CD14-positive monocyte (primary cell): Measurements from ENCODE around the gene CRISP3. TPM values are rescaled to one million over a fixed set of nuclear protein-coding genes. Genes with fewer than 3 reads are reported as not detected.

Experiments used
- DNase-seq, 3 donors: peaks; one replicate each; pipeline ENCODE4 v3.0.0-alpha.2; 2011 to 2022
- H2AFZ ChIP-seq: 2 replicates; pipeline ENCODE4 v1.6.0; 2012; ENCODE audit warnings: mild to moderate bottlenecking, low read depth, low read length, inconsistent platforms; ENCODE audit not compliant: insufficient read depth, poor library complexity, severe bottlenecking
- H3K27ac ChIP-seq, 2 donors: 1 replicate in 1 of 2; 2 replicates in 1 of 2; pipeline ENCODE4 v1.5.1; 2012 to 2013; ENCODE audit warnings: low read length in 2 of 2, control low read depth in 1 of 2, inconsistent platforms in 1 of 2, low read depth in 1 of 2, mild to moderate bottlenecking in 1 of 2
- H3K27me3 ChIP-seq, 2 donors: one replicate each; pipeline versions ENCODE4 v1.6.0 to v1.6.1; 2011 to 2013; ENCODE audit warnings: low read length in 2 of 2; ENCODE audit not compliant: control insufficient read depth in 2 of 2, insufficient read depth in 2 of 2
- H3K36me3 ChIP-seq, 2 donors: replicated peaks in 1 of 2; 1 replicate in 1 of 2; 2 replicates in 1 of 2; pipeline versions ENCODE4 v1.5.1 to v1.6.1; 2012 to 2013; ENCODE audit warnings: low read length in 2 of 2, control low read depth in 1 of 2, inconsistent platforms in 1 of 2, mild to moderate bottlenecking in 1 of 2; ENCODE audit not compliant: insufficient read depth in 2 of 2, control insufficient read depth in 1 of 2
- H3K4me1 ChIP-seq, 2 donors: 1 replicate in 1 of 2; 2 replicates in 1 of 2; pipeline versions ENCODE4 v1.5.1 to v1.6.1; 2012 to 2013; ENCODE audit warnings: low read length in 2 of 2, control low read depth in 1 of 2, inconsistent platforms in 1 of 2, mild to moderate bottlenecking in 1 of 2, moderate library complexity in 1 of 2; ENCODE audit not compliant: insufficient read depth in 2 of 2, control insufficient read depth in 1 of 2
- H3K4me2 ChIP-seq: replicated peaks from 2 replicates; pipeline ENCODE3; 2012; ENCODE audit warnings: low read length, moderate library complexity, mild to moderate bottlenecking; ENCODE audit not compliant: poor library complexity, severe bottlenecking; ENCODE audit errors: extremely low read depth
- H3K4me3 ChIP-seq, 3 experiments: fragments of 200-600 bp in 1 of 3; sonication (generic) in 1 of 3; replicated peaks in 1 of 3; 1 replicate in 2 of 3; 2 replicates in 1 of 3; pipeline ENCODE4 v1.5.1; 2011 to 2013; ENCODE audit warnings: low read length in 3 of 3, mild to moderate bottlenecking in 3 of 3, control low read depth in 2 of 3, low read depth in 2 of 3, inconsistent platforms in 1 of 3, moderate library complexity in 1 of 3
- H3K79me2 ChIP-seq: 2 replicates; pipeline ENCODE4 v1.6.0; 2012; ENCODE audit warnings: mild to moderate bottlenecking, control low read depth, inconsistent platforms, low read length, moderate library complexity; ENCODE audit not compliant: insufficient read depth
- H3K9ac ChIP-seq: 2 replicates; pipeline ENCODE4 v1.6.0; 2017; ENCODE audit warnings: low read length, mild to moderate bottlenecking; ENCODE audit not compliant: insufficient read depth, poor library complexity, severe bottlenecking
- H3K9me3 ChIP-seq, 2 donors: replicated peaks in 1 of 2; 1 replicate in 1 of 2; 2 replicates in 1 of 2; pipeline versions ENCODE4 v1.5.1 to v1.6.1; 2012 to 2013; ENCODE audit warnings: low read length in 2 of 2, control low read depth in 1 of 2; ENCODE audit not compliant: control insufficient read depth in 1 of 2, insufficient read depth in 1 of 2
- H4K20me1 ChIP-seq: 2 replicates; pipeline ENCODE4 v1.6.0; 2012; ENCODE audit warnings: mild to moderate bottlenecking, low read length, control low read depth, moderate library complexity; ENCODE audit not compliant: insufficient read depth
- H3K27ac Mint-ChIP-seq, 7 donors: one replicate each; pipeline ENCODE4 v1.8.0; 2020; ENCODE audit warnings: mild to moderate bottlenecking in 7 of 7, mixed read lengths in 7 of 7, moderate library complexity in 6 of 7, inconsistent platforms in 2 of 7
- H3K27me3 Mint-ChIP-seq, 3 donors: one replicate each; pipeline ENCODE4 v1.8.0; 2021 to 2022; ENCODE audit warnings: low read depth in 3 of 3, mild to moderate bottlenecking in 3 of 3, mixed read lengths in 3 of 3, moderate library complexity in 3 of 3, inconsistent platforms in 1 of 3
- H3K36me3 Mint-ChIP-seq, 2 donors: one replicate each; pipeline ENCODE4 v1.8.0; 2020; ENCODE audit warnings: mixed read lengths in 2 of 2, inconsistent platforms in 1 of 2, mild to moderate bottlenecking in 1 of 2
- H3K4me1 Mint-ChIP-seq: one replicate; pipeline ENCODE4 v1.8.0; 2020; ENCODE audit warnings: mild to moderate bottlenecking, mixed read lengths
- H3K4me3 Mint-ChIP-seq, 2 donors: one replicate each; pipeline ENCODE4 v1.8.0; 2020; ENCODE audit warnings: mild to moderate bottlenecking in 2 of 2, mixed read lengths in 2 of 2, moderate library complexity in 1 of 2
- H3K9me3 Mint-ChIP-seq, 7 donors: one replicate each; pipeline ENCODE4 v1.8.0; 2020 to 2022; ENCODE audit warnings: mixed read lengths in 7 of 7, mild to moderate bottlenecking in 6 of 7, moderate library complexity in 6 of 7, inconsistent platforms in 2 of 7
- WGBS: methylation state at CpG from one replicate; pipeline ENCODE4 v1.1.5; 2013; ENCODE audit warnings: missing lambda C conversion rate; ENCODE audit not compliant: insufficient coverage; 5-methylcytosine and 5-hydroxymethylcytosine counted together
- intact Hi-C, 2 donors: fragments of 100-400 bp; cut with micrococcal nuclease; formaldehyde crosslinking; loops; one replicate each; pipeline versions ENCODE4 v1.15.0 to v1.15.1; 2023
- polyA plus RNA-seq, 3 donors: library from polyadenylated mRNA; depleted of rRNA in 1 of 3; unstranded in 2 of 3; stranded (reverse) in 1 of 3; fragments of 300-500 nt in 2 of 3; fragments of >200 nt in 1 of 3; fragmentation: Illumina TruSeq in 2 of 3; gene quantifications; 1 replicate in 2 of 3; 2 replicates in 1 of 3; pipeline ENCODE4 v1.2.3, GENCODE V29; 2012 to 2021
- TF ChIP-seq, protein P1 (sequence below): fragments of 200-600 bp; IDR thresholded peaks from one replicate; pipeline ENCODE4 v1.8.0; 2022; ENCODE audit warnings: antibody characterized with exemption, mild to moderate bottlenecking

Gene CRISP3
- polyA plus RNA-seq, 3 donors, result not detected

DNA sequence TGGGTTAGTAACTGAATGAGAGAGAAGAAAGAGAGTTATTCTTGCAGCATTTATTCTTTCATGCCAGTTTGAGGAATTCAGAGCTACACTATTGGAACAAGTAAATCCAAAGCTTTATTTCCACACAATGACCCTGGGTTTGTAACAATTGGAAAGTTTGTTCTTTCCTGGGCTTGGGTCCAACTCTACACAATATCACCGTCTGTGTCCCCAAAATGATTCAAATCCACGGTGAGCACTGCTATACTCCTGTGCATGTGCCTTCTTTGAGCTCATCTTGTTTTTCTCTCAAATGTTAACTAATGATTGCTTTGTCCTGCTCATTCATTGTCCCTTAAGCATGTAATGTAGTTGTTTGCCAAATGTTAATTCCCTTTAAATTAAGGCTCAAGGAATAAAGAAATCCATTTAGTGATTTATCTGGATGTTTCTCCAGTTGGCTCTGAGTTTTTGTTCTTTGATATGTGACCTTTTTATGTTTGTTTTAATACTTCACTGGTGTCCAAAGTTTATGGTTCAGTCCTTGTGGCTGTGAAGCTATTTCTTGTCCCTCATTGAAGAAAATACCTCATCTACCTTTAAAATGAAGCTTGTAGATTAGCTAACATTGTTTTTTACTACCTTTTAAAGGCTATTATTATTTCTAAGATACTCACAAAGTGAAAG, 20.5 kb upstream of the CRISP3 start:
- H3K27ac Mint-ChIP-seq, result no peak overlapping the region
- TF ChIP-seq, protein P1, sequence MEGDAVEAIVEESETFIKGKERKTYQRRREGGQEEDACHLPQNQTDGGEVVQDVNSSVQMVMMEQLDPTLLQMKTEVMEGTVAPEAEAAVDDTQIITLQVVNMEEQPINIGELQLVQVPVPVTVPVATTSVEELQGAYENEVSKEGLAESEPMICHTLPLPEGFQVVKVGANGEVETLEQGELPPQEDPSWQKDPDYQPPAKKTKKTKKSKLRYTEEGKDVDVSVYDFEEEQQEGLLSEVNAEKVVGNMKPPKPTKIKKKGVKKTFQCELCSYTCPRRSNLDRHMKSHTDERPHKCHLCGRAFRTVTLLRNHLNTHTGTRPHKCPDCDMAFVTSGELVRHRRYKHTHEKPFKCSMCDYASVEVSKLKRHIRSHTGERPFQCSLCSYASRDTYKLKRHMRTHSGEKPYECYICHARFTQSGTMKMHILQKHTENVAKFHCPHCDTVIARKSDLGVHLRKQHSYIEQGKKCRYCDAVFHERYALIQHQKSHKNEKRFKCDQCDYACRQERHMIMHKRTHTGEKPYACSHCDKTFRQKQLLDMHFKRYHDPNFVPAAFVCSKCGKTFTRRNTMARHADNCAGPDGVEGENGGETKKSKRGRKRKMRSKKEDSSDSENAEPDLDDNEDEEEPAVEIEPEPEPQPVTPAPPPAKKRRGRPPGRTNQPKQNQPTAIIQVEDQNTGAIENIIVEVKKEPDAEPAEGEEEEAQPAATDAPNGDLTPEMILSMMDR, result no peak
- no peaks in the 10 kb centered on the region for H3K4me1 ChIP-seq
- DNase-seq, result no peak
- H3K36me3 ChIP-seq, result no peaks in the 10 kb centered on the region
- H3K36me3 Mint-ChIP-seq, result no peaks in the 10 kb centered on the region
- H3K27ac ChIP-seq, result no peak overlapping the region
- intact Hi-C loops, result no loop called here
- no peaks in the 10 kb centered on the region for H3K27me3 Mint-ChIP-seq
- H3K27me3 ChIP-seq, result no peaks in the 10 kb centered on the region
- H3K4me1 Mint-ChIP-seq, result no peaks in the 10 kb centered on the region
- no peaks in the 10 kb centered on the region for H3K79me2 ChIP-seq
- H3K9me3 ChIP-seq, result no peaks in the 10 kb centered on the region
- H3K9me3 Mint-ChIP-seq, result peaks cover 0 to 2% (median 0%) of the 10 kb centered on the region in 7 donors
- WGBS, result no CpG with 5 or more reads among the region's 2 CpGs
- H2AFZ ChIP-seq, result no peak overlapping the region
- H3K4me2 ChIP-seq, result no peak overlapping the region
- H4K20me1 ChIP-seq, result no peaks in the 10 kb centered on the region
- no peak overlapping the region for H3K4me3 Mint-ChIP-seq
- H3K4me3 ChIP-seq, result no peak overlapping the region
- H3K9ac ChIP-seq, result no peak overlapping the region

DNA sequence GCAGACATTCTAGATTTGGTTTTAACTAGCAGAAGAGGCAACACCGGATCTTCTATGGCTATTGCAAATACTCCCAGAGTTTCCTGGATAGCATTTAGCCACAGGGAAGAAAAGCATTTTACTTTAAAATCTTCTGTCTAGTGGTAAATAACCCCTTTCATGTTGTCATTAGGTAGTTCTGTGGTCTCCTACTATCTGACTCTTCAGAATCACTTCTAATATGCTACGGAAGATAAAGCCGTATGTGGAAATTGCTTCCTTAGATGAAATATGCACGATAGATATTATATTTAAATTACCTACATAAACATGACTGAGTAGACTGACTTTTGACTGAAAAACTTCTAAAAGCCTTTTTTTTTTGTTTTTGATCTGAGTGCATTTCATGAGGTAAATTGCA, 759 bp downstream of the CRISP3 start:
- peaks cover 0 to 2% (median 0%) of the 10 kb centered on the region in 7 donors for H3K9me3 Mint-ChIP-seq
- H3K9ac ChIP-seq, result no peak overlapping the region
- H3K36me3 ChIP-seq, result no peaks in the 10 kb centered on the region
- no peaks in the 10 kb centered on the region for H3K79me2 ChIP-seq
- no peaks in the 10 kb centered on the region for H3K9me3 ChIP-seq
- TF ChIP-seq, protein P1, result no peak
- no peaks in the 10 kb centered on the region for H3K4me1 Mint-ChIP-seq
- H3K27ac ChIP-seq, result no peak overlapping the region
- no peak overlapping the region for H3K4me2 ChIP-seq
- no peaks in the 10 kb centered on the region for H3K4me1 ChIP-seq
- no peaks in the 10 kb centered on the region for H4K20me1 ChIP-seq
- no peaks in the 10 kb centered on the region for H3K27me3 Mint-ChIP-seq
- no peaks in the 10 kb centered on the region for H3K36me3 Mint-ChIP-seq
- DNase-seq, result no peak
- no CpG with 5 or more reads among the region's 4 CpGs for WGBS
- intact Hi-C loops, result no loop called here
- H3K4me3 Mint-ChIP-seq, result no peak overlapping the region
- no peak overlapping the region for H2AFZ ChIP-seq
- H3K27ac Mint-ChIP-seq, result no peak overlapping the region
- H3K4me3 ChIP-seq, result no peak overlapping the region
- no peaks in the 10 kb centered on the region for H3K27me3 ChIP-seq
